A549 (cell line): ENCODE results near the gene RARG. TPM values are rescaled to one million over a fixed set of nuclear protein-coding genes. Genes with fewer than 3 reads are reported as not detected.
A peak's percentile ranks its signal among the peaks of the same experiment; 100 is the strongest.

Experiments used
- ATAC-seq, 2 experiments: fragments of 200-7000 bp in 1 of 2; fragments of >200 bp in 1 of 2; cut with Nextera tagmentation in 1 of 2; cut with Tn5 transposase in 1 of 2; 3 replicates each; pipeline versions ENCODE4 v1.8.0 to v1.9.1; 2018 to 2020; ENCODE audit warnings: mild to moderate bottlenecking in 1 of 2, moderate library complexity in 1 of 2
- CTCF ChIA-PET: fragments of 300-600 bp; sonication (Branson Sonifier 250); formaldehyde crosslinking; extraction: SDS; loops from one replicate; lab custom pipeline; 2021; ENCODE audit warnings: antibody characterized with exemption, inconsistent platforms; lab: Yijun Ruan, JAX
- POLR2A ChIA-PET: fragments of 350-600 bp; formaldehyde crosslinking; extraction: SDS; loops from one replicate; lab custom pipeline; 2021; ENCODE audit warnings: antibody characterized with exemption, inconsistent platforms; lab: Yijun Ruan, JAX
- DNase-seq, 2 experiments: peaks; one replicate each; pipeline versions ENCODE4 v3.0.0 to v3.0.0-alpha.2; 2011 to 2016; ENCODE audit warnings: low read depth in 1 of 2, low spot score in 1 of 2
- FAIRE-seq: peaks from 2 replicates; lab custom pipeline; 2011; peaks lifted over from hg19 to GRCh38; lab: Jason Lieb, UNC
- H3K27ac ChIP-seq, 2 experiments: fragments of >200 bp; sonication (Bioruptor Twin); formaldehyde crosslinking; 3 replicates each; pipeline ENCODE4 v1.5.1; 2016 to 2017
- H3K4me1 ChIP-seq: fragments of >200 bp; sonication (Bioruptor Twin); formaldehyde crosslinking; 3 replicates; pipeline ENCODE4 v1.6.1; 2016
- H3K4me2 ChIP-seq: fragments of >200 bp; sonication (Bioruptor Twin); formaldehyde crosslinking; 3 replicates; pipeline ENCODE4 v1.6.1; 2016
- H3K4me3 ChIP-seq: fragments of >200 bp; sonication (Bioruptor Twin); formaldehyde crosslinking; 3 replicates; pipeline ENCODE4 v1.5.1; 2016
- H3K9me3 ChIP-seq: fragments of >200 bp; sonication (Bioruptor Twin); formaldehyde crosslinking; 3 replicates; pipeline ENCODE4 v1.6.1; 2016
- CBX2 ChIP-seq: fragments of 200-600 bp; sonication (generic); IDR thresholded peaks from 2 replicates; pipeline ENCODE4 v1.6.1; 2016; ENCODE audit warnings: low read depth, mild to moderate bottlenecking, borderline replicate concordance
- CBX8 ChIP-seq: fragments of 200-600 bp; sonication (generic); IDR thresholded peaks from 2 replicates; pipeline ENCODE4 v1.6.1; 2016
- EHMT2 ChIP-seq: fragments of 200-600 bp; sonication (generic); IDR thresholded peaks from 2 replicates; pipeline ENCODE4 v1.6.1; 2016; ENCODE audit warnings: antibody characterized with exemption, low read depth, mild to moderate bottlenecking, moderate library complexity
- GATA3 ChIP-seq: IDR thresholded peaks from 2 replicates; pipeline ENCODE4 v1.6.1; 2012; ENCODE audit warnings: borderline replicate concordance
- KDM5A ChIP-seq: fragments of 200-600 bp; sonication (generic); IDR thresholded peaks from 2 replicates; pipeline ENCODE4 v1.6.1; 2016; ENCODE audit warnings: antibody characterized with exemption, mild to moderate bottlenecking
- MYC ChIP-seq: IDR thresholded peaks from 2 replicates; pipeline ENCODE4 v1.6.1; 2012; ENCODE audit warnings: mild to moderate bottlenecking, inconsistent platforms, low read length, improper control_type of control experiment, borderline replicate concordance
- NFE2L2 ChIP-seq: fragments of 150-350 bp; conservative IDR thresholded peaks from 2 replicates; pipeline ENCODE4 v1.6.1; 2014; ENCODE audit warnings: low read length
- NR3C1 ChIP-seq: fragments of >200 bp; sonication (Bioruptor Twin); formaldehyde crosslinking; IDR thresholded peaks from 3 replicates; pipeline ENCODE4 v1.6.1; 2017
- RAD21 ChIP-seq, 2 experiments: fragments of >200 bp in 1 of 2; sonication (Bioruptor Twin) in 1 of 2; formaldehyde crosslinking in 1 of 2; IDR thresholded peaks in 1 of 2; conservative IDR thresholded peaks in 1 of 2; 2 replicates in 1 of 2; 3 replicates in 1 of 2; pipeline ENCODE4 v1.6.1; 2012 to 2018; ENCODE audit warnings: inconsistent platforms in 1 of 2
- RCOR1 ChIP-seq: fragments of 150-350 bp; IDR thresholded peaks from 2 replicates; pipeline ENCODE4 v1.6.1; 2014; ENCODE audit warnings: antibody characterized with exemption, low read length, low read depth
- SMC3 ChIP-seq: fragments of >200 bp; sonication (Bioruptor Twin); formaldehyde crosslinking; IDR thresholded peaks from 3 replicates; pipeline ENCODE4 v1.6.1; 2018; ENCODE audit warnings: inconsistent platforms
- TP53 ChIP-seq: fragments of 250-450 bp; sonication (Bioruptor Pico); IDR thresholded peaks from 2 replicates; pipeline ENCODE4 v1.5.0; 2021; ENCODE audit warnings: mild to moderate bottlenecking, moderate library complexity
- ZFP36 ChIP-seq: fragments of 450-650 bp; IDR thresholded peaks from 2 replicates; pipeline ENCODE4 v1.6.1; 2014; ENCODE audit warnings: borderline replicate concordance; ENCODE audit not compliant: partially characterized antibody
- ZSCAN20 ChIP-seq: fragments of 250-450 bp; sonication (Bioruptor Pico); IDR thresholded peaks from 2 replicates; pipeline ENCODE4 v1.8.0; 2022; ENCODE audit warnings: mild to moderate bottlenecking, moderate library complexity
- WGBS: methylation state at CpG from one replicate; pipeline ENCODE4 v1.1.6; 2017; ENCODE audit errors: missing lambda C conversion rate; 5-methylcytosine and 5-hydroxymethylcytosine counted together
- polyA plus RNA-seq, 4 experiments: library from polyadenylated mRNA; depleted of rRNA in 3 of 4; stranded (reverse); fragments of >200 nt; fragmentation: RNase III in 1 of 4; extraction: RNeasy Plus Mini Kit Qiagen cat#74134 plus additional on column Dnase treatment in 1 of 4; gene quantifications; 2 replicates in 3 of 4; 3 replicates in 1 of 4; pipeline ENCODE4 v1.2.3, GENCODE V29; 2011 to 2017
- TF ChIP-seq, protein P1 (sequence below): fragments of >200 bp; sonication (Bioruptor Twin); formaldehyde crosslinking; IDR thresholded peaks from 3 replicates; pipeline ENCODE4 v1.5.1; 2016
- TF ChIP-seq, protein P2 (sequence below): fragments of >200 bp; sonication (Bioruptor Twin); formaldehyde crosslinking; IDR thresholded peaks from 3 replicates; pipeline ENCODE4 v1.6.1; 2016
- TF ChIP-seq, protein P3 (sequence below): fragments of 250-450 bp; sonication (Bioruptor Pico); IDR thresholded peaks from 2 replicates; pipeline ENCODE4 v1.5.0; 2021; ENCODE audit warnings: mild to moderate bottlenecking, moderate library complexity, borderline replicate concordance
- TF ChIP-seq, protein P4 (sequence below): IDR thresholded peaks from 2 replicates; pipeline ENCODE4 v1.6.1; 2012
- TF ChIP-seq, protein P5 (sequence below): fragments of 250-450 bp; sonication (Bioruptor Pico); IDR thresholded peaks from 2 replicates; pipeline ENCODE4 v1.5.0; 2020; ENCODE audit warnings: low read depth, mild to moderate bottlenecking, moderate library complexity
- TF ChIP-seq, protein P6 (sequence below): fragments of >200 bp; sonication (Bioruptor Twin); formaldehyde crosslinking; IDR thresholded peaks from 2 replicates; pipeline ENCODE4 v1.6.1; 2016

The RARG gene
- polyA plus RNA-seq, 2 of the 4 experiments (the other 2 are of a cell fraction) = 15.6 to 17.2 TPM

DNA sequence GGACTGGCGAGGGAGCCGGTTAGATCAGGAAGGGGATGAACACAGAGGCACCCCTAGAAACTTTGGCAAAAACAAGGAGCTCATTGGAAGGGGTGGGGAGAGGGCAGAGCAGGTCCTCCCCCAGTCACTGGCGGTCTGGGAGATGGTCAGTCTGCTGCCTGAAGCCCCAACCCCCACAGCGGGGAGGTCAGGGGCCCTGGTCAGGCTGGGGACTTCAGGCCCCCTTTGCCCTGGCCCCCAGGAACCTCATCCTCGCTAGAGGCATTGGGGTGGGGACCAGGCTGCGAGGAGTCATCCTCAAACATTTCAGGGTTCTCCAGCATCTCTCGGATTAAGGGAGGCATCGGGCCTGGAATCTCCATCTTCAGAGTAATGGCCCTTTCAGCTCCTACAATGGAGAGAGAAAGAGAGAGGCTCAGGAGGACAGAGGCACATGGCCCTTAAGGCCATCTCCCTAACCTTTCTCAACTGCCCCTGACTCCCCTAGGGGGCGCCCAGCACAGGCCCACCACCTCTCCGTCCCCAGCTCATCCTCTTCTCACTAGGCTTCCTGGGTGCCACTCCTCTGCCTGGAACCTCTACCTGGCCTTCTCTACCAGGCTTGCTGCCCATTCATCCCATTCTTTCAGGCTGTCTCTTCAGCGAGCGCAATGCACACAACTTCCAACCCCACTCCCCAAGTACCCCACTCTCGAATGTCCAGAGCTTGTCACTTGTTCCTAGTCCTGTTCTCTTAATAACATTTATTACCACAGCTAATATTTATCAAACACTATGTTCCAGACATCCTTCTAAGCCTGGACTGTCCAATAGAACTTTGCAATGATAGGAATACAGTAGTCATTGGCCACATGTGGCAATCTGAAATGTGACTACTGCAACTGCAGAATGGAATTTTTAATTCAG is 20.3 kb downstream of the RARG start:
- Histone ChIP-seq H3K9me3 (no peaks in the 10 kb centered on the region), H3K4me3 (no peak overlapping the region), H3K27ac (no peak overlapping the region), H3K4me1 (peaks cover 5% of the 10 kb centered on the region; the same call in 2 of the 3 replicates), H3K4me2 (no peak overlapping the region)
- DNase-seq = peak in 1 of 2 experiments; percentile 48
- ChIA-PET CTCF (interaction anchor here (0.5 to 33.2 kb wide), 27 partner anchors 9 to 297 kb away, joined by 3 to 1046 read pairs (median 7); partner anchors contain the start of genes AAAS, CSAD, ESPL1 and MYG1), POLR2A (interaction anchor here (0.6 to 1.2 kb wide), 2 partner anchors 14 to 110 kb away, joined by 3 read pairs; partner anchors contain the start of gene AAAS)
- TF ChIP-seq, protein P1, sequence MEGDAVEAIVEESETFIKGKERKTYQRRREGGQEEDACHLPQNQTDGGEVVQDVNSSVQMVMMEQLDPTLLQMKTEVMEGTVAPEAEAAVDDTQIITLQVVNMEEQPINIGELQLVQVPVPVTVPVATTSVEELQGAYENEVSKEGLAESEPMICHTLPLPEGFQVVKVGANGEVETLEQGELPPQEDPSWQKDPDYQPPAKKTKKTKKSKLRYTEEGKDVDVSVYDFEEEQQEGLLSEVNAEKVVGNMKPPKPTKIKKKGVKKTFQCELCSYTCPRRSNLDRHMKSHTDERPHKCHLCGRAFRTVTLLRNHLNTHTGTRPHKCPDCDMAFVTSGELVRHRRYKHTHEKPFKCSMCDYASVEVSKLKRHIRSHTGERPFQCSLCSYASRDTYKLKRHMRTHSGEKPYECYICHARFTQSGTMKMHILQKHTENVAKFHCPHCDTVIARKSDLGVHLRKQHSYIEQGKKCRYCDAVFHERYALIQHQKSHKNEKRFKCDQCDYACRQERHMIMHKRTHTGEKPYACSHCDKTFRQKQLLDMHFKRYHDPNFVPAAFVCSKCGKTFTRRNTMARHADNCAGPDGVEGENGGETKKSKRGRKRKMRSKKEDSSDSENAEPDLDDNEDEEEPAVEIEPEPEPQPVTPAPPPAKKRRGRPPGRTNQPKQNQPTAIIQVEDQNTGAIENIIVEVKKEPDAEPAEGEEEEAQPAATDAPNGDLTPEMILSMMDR = peak; percentile 55
- TF ChIP-seq MYC (no peak), RAD21 (conservative IDR thresholded peaks at IDR 0.05 in 1 of 2, IDR thresholded peaks at IDR 0.05 in 1 of 2) (peak in 1 of 2 experiments; percentile 54; a peak in 3 of 5 replicates), SMC3 (0 out of 3 replicates have a peak, but pooled peaks have one; percentile 15)
- ATAC-seq = peak in 1 of 2 experiments; percentile 57; a peak in 3 of 6 replicates
- FAIRE-seq = no peak
- 78% methylated on average over 13 of the region's 13 CpGs for WGBS

DNA sequence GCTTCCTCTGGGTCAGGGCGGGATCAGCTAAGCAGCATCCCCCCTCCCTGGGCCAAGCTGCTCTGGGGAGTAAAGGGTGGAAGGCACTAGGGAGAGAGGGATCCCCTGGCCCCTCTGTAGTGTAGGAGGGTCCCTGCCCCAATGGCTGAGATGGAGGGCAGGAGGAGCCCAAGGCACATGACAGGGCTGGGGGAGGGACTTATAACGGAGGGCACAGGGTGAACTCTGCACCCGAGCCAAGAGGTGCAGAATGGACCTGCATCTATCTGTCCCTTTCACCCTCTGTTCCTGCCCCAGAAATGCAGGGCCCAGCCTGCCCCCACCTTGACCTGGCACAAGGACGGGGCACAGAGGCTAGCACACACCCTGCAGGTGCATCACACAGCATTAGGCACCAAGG is 21.2 kb downstream of the RARG start:
- no peak overlapping the region for H3K4me3 ChIP-seq
- ChIA-PET CTCF (interaction anchor here (1.1 to 33.2 kb wide), 14 partner anchors 9 to 145 kb away, joined by 3 to 1046 read pairs (median 79); partner anchors contain the start of genes AAAS, CSAD, ESPL1 and MYG1), POLR2A (no interaction called here)
- no peak overlapping the region for H3K27ac ChIP-seq
- no peak for TF ChIP-seq NR3C1
- no peak for TF ChIP-seq ZSCAN20 (CRISPR knock-in tag)
- TF ChIP-seq GATA3 = no peak
- no peak for TF ChIP-seq NFE2L2
- TF ChIP-seq, protein P2, sequence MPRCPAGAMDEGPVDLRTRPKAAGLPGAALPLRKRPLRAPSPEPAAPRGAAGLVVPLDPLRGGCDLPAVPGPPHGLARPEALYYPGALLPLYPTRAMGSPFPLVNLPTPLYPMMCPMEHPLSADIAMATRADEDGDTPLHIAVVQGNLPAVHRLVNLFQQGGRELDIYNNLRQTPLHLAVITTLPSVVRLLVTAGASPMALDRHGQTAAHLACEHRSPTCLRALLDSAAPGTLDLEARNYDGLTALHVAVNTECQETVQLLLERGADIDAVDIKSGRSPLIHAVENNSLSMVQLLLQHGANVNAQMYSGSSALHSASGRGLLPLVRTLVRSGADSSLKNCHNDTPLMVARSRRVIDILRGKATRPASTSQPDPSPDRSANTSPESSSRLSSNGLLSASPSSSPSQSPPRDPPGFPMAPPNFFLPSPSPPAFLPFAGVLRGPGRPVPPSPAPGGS = no peak
- TF ChIP-seq, protein P3, sequence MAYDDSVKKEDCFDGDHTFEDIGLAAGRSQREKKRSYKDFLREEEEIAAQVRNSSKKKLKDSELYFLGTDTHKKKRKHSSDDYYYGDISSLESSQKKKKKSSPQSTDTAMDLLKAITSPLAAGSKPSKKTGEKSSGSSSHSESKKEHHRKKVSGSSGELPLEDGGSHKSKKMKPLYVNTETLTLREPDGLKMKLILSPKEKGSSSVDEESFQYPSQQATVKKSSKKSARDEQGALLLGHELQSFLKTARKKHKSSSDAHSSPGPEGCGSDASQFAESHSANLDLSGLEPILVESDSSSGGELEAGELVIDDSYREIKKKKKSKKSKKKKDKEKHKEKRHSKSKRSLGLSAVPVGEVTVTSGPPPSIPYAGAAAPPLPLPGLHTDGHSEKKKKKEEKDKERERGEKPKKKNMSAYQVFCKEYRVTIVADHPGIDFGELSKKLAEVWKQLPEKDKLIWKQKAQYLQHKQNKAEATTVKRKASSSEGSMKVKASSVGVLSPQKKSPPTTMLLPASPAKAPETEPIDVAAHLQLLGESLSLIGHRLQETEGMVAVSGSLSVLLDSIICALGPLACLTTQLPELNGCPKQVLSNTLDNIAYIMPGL = no peak
- TF ChIP-seq RCOR1 = no peak
- TF ChIP-seq, protein P4, sequence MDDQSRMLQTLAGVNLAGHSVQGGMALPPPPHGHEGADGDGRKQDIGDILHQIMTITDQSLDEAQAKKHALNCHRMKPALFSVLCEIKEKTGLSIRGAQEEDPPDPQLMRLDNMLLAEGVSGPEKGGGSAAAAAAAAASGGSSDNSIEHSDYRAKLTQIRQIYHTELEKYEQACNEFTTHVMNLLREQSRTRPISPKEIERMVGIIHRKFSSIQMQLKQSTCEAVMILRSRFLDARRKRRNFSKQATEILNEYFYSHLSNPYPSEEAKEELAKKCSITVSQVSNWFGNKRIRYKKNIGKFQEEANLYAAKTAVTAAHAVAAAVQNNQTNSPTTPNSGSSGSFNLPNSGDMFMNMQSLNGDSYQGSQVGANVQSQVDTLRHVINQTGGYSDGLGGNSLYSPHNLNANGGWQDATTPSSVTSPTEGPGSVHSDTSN = no peak
- no peak for TF ChIP-seq EHMT2
- TF ChIP-seq ZFP36 = no peak
- TF ChIP-seq CBX2 = no peak
- no peak for TF ChIP-seq CBX8
- TF ChIP-seq, protein P5, sequence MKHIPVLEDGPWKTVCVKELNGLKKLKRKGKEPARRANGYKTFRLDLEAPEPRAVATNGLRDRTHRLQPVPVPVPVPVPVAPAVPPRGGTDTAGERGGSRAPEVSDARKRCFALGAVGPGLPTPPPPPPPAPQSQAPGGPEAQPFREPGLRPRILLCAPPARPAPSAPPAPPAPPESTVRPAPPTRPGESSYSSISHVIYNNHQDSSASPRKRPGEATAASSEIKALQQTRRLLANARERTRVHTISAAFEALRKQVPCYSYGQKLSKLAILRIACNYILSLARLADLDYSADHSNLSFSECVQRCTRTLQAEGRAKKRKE (CRISPR knock-in tag) = no peak
- no peak for TF ChIP-seq KDM5A
- TF ChIP-seq, protein P6, sequence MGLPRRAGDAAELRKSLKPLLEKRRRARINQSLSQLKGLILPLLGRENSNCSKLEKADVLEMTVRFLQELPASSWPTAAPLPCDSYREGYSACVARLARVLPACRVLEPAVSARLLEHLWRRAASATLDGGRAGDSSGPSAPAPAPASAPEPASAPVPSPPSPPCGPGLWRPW = no peak
- TF ChIP-seq TP53 (CRISPR knock-in tag) = no peak
- ATAC-seq = no peak
- FAIRE-seq = no peak
- H3K4me2 ChIP-seq = no peak overlapping the region
- 86% methylated on average over 4 of the region's 4 CpGs for WGBS
- H3K9me3 ChIP-seq = no peaks in the 10 kb centered on the region
- no peak for DNase-seq
- no peaks in the 10 kb centered on the region for H3K4me1 ChIP-seq
